NCI-H1694 treated with DMSO at 0.1 percent for 48 hours (cell line): ENCODE measurements around the gene TBC1D16.

ENCODE experiments used
- DNase-seq: peaks from one replicate; lab custom pipeline; 2025; lab: John Stamatoyannopoulos, UW

TBC1D16 gene

GRCh38 chr17:79987187-79987934, 48.3 kb downstream of the TBC1D16 start:
- no peak for DNase-seq

GRCh38 chr17:79986411-79987186, 49.1 kb downstream of the TBC1D16 start:
- no peak for DNase-seq

- peak; percentile 71 for DNase-seq
These were observed 49.7 kb downstream of the TBC1D16 start for GRCh38 chr17:79985943-79986391.

- DNase-seq, result no peak
These were observed 50.2 kb downstream of the TBC1D16 start for GRCh38 chr17:79985361-79985942.

GRCh38 chr17:79984877-79985276, 50.8 kb downstream of the TBC1D16 start:
- DNase-seq, result no peak

GRCh38 chr17:79984045-79984840, 51.4 kb downstream of the TBC1D16 start:
- no peak for DNase-seq

GRCh38 chr17:79983456-79983855, 52.2 kb downstream of the TBC1D16 start:
- DNase-seq, result no peak

- DNase-seq, result no peak
These were observed 52.7 kb downstream of the TBC1D16 start for GRCh38 chr17:79982986-79983385.

GRCh38 chr17:79981661-79982101, 54.0 kb downstream of the TBC1D16 start:
- DNase-seq, result no peak

- DNase-seq, result no peak
These were observed 54.6 kb downstream of the TBC1D16 start for GRCh38 chr17:79981090-79981489.

GRCh38 chr17:79980246-79981043, 55.2 kb downstream of the TBC1D16 start:
- DNase-seq, result no peak

- DNase-seq, result no peak
These were observed 55.9 kb downstream of the TBC1D16 start for GRCh38 chr17:79979816-79980215.

- DNase-seq, result no peak
These were observed 56.4 kb downstream of the TBC1D16 start for GRCh38 chr17:79979221-79979741.

- no peak for DNase-seq
These were observed 57.2 kb downstream of the TBC1D16 start for GRCh38 chr17:79978548-79978855.

GRCh38 chr17:79977708-79978547, 57.7 kb downstream of the TBC1D16 start:
- no peak for DNase-seq

- no peak for DNase-seq
These were observed 58.5 kb downstream of the TBC1D16 start for GRCh38 chr17:79977161-79977631.

GRCh38 chr17:79976451-79976850, 59.2 kb downstream of the TBC1D16 start:
- DNase-seq, result no peak

- DNase-seq, result no peak
These were observed 60.1 kb downstream of the TBC1D16 start for GRCh38 chr17:79975498-79976134.
